HG03520 (cell line): Measurements from ENCODE around the gene GFOD2.

Experiments used
- ATAC-seq: cut with Tn5 transposase; IDR thresholded peaks from one replicate; pipeline ENCODE4 v1.9.1; 2021; ENCODE audit warnings: mild to moderate bottlenecking, moderate library complexity; ENCODE audit not compliant: unreplicated experiment

The GFOD2 gene

GRCh38 chr16:67673712-67674580 lies 45.2 kb downstream of the GFOD2 start:
- ATAC-seq, result no peak

- ATAC-seq, result no peak
Measured at GRCh38 chr16:67672739-67673662, 46.1 kb downstream of the GFOD2 start.

- no peak for ATAC-seq
Measured at GRCh38 chr16:67672306-67672705, 46.8 kb downstream of the GFOD2 start.

DNA sequence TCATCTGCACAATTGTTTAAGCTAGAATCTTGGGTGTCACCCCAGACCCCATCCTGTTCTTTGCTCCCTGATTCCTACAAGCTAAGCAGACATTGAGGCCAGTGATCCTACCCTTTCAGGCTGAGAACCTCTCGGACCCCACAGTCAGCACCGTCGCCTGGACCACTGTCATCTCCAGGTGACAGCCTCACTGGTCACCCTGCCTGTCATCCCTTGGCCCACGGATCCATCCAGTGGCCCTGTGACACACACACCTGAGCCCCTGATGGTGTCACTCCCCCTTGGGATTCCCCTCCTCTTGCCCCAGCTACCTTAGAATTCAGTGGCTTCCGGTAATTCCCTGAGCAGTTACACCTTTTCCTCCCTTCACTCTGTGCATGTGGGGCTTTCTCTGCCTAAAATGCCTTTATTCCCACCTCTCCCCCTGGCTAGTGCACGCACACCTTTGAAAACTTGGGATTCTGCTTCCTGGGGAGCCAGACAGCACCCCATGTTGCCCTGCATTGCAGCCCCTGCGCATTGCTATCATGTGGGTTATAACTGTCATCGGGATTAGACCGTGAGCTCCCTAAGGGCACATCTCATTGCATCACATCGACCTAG lies 49.5 kb downstream of the GFOD2 start:
- no peak for ATAC-seq

DNA sequence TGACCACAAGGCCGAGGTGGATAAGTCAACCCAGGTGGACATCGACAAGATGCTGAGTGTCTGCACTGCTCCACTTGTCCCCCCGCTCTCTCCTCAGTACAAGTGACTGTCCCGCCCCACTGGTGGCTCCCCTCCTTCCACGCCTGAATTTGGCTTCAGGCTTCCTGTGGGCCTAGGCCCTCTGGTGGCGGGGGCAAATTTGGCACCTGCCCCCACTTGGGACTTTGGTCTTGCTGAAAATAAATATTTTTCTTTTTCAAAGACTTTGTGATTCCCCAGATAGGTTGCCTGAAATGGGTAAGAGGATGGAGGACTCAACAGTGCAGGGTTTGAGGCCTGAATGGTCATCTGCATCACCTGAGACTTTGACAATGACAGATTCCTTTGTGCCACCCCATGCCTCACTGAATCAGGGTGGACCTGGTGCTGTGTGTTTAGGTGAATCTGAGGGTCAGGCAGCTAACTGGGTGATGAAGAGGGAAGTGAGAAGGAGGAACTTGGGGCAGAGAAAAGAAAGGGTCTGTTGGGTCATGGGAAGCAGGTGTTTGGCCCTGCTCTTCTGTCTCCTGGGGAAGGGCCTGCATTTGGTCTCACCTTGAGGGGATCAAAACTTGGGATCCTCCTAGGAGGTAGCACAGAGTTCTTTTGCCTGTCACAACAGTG lies 50.5 kb downstream of the GFOD2 start:
- no peak for ATAC-seq

DNA sequence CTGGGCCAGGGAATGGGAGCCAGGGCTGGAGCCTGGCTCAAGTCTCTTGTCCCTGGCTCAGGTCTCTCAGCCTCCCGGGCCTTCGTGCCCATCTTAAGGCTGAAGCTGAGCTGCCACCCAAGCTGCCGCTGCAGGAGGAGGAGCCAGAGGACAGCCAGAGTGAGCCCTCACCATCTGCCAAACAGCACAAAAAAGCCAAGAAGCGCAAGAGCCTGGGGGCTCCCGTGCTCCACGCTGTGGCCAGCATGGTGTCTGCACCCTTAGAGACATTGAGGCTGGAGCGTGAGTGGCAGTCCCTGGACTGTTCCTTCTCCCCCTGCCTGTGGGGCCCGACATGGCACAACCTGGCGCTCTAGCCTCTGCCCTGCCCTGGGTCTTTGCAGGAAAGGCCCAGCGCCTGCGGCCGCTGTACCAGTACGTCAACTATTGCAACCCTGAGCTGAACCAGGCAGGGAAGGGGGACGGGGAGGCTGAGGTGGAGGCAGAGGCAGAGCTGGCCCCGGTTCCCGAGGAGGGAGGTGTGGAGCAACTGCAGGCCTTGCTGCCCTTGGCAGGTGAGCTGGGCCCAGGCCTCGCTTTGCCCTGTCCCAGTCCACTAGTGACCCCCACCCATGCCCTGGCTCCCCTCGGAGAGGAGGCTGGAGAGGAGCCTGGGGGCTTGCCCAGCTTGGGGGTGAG lies 51.2 kb downstream of the GFOD2 start:
- ATAC-seq, result peak; percentile 75

GRCh38 chr16:67667453-67667816 lies 51.7 kb downstream of the GFOD2 start:
- ATAC-seq, result no peak

- no peak for ATAC-seq
Measured at GRCh38 chr16:67666559-67667452, 52.3 kb downstream of the GFOD2 start, which contains the start of the genes C16orf86 and ENKD1. Gene C16orf86, plus strand, starts transcription at chr16:67666814. Its CDS starts 157 bp downstream, at chr16:67666971. Gene ENKD1, minus strand, starts transcription at chr16:67666750. Its CDS starts 308 bp downstream, at chr16:67666442.

GRCh38 chr16:67666032-67666551 lies 53.0 kb downstream of the GFOD2 start:
- ATAC-seq, result no peak

DNA sequence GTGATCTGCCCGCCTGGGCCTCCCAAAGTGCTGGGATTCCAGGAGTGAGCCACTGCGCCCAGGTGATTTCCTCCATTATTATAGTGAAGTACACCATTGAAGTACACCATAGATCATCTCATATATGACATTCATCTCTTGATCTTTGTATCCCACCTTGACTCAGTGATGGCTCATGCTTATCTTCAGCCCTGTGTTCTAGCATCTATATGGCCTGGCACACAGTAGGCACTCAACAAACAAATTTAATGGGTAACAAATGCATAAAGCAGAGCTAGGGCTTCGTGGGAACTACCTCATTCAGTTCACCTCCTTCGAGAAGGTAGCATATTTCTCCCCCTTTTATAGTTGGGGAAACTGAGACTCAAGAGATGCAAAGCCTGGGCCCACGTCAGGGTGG lies 53.5 kb downstream of the GFOD2 start:
- no peak for ATAC-seq

- no peak for ATAC-seq
Measured at GRCh38 chr16:67664871-67665270, 54.2 kb downstream of the GFOD2 start.

- no peak for ATAC-seq
Measured at GRCh38 chr16:67664258-67664657, 54.9 kb downstream of the GFOD2 start.

DNA sequence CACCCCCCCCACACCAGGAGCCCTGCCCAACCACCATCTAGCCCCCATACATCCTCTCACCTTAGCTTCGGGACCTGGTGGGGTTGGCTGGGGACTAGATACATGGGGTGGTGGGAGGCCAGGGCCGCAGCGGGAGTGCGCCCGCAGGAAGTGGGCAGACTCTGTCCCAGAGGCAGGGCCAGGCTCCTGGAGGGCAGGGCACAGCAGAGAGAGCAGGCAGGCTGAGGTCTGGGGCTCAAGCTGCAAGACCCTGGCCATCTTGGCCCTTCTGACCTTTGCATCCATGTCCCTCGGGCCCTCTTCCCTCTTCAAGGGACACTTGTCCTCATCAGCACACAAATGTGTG lies 55.3 kb downstream of the GFOD2 start:
- ATAC-seq, result no peak

DNA sequence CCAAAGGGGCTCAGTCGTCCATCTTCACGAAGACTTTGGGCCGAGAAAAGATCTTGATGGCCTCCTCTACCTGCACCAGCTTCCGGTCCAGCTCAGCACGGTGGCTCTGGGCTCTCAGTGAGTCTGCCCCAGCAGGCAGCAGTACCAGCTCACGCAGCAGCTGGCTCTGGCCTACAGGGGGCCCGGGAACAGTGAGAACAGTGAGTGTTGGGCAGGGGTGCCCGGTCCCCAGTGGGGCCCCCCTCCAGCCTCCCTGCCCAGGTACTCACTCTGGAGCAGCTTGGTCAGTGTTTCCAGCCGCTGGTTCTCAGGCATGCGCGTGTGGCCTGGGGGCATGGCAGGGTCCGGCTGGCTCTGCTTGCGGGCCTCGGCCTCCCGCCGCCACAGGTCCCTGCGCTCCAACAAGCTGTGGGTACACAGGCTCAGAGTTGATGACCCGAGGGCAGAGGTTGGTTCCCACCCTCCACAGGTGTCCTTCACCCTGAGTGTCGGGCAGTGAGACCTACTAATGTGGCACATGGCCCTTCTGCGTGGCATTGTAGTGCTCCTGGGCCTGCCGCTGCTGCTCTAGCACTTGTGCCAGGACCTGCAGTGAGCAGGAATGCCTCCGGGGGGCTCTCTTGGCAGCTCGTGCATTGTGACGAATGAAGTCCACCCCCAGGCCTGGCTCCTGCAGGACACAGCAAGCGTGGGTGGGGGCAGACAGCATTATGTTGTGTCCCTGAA lies 55.8 kb downstream of the GFOD2 start:
- no peak for ATAC-seq

DNA sequence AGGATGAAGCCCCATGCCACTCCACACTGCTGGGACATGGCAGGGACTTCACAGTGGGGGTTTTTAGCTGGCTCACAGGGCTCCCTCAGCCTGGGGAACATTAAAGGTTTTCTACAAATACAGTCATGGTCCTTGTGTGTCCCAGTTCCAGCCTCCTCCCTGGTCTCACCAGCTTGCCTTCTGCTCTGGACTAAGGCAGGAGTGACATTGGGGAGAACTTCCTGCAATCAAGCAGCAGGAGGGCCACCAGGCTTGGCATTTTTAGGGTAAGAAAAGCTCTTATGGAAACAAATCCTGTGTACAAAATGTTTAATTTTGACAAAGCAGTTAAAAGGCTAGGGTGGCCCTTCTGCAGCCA lies 56.5 kb downstream of the GFOD2 start:
- ATAC-seq, result no peak

- no peak for ATAC-seq
Measured at GRCh38 chr16:67661886-67662652, 57.0 kb downstream of the GFOD2 start.

DNA sequence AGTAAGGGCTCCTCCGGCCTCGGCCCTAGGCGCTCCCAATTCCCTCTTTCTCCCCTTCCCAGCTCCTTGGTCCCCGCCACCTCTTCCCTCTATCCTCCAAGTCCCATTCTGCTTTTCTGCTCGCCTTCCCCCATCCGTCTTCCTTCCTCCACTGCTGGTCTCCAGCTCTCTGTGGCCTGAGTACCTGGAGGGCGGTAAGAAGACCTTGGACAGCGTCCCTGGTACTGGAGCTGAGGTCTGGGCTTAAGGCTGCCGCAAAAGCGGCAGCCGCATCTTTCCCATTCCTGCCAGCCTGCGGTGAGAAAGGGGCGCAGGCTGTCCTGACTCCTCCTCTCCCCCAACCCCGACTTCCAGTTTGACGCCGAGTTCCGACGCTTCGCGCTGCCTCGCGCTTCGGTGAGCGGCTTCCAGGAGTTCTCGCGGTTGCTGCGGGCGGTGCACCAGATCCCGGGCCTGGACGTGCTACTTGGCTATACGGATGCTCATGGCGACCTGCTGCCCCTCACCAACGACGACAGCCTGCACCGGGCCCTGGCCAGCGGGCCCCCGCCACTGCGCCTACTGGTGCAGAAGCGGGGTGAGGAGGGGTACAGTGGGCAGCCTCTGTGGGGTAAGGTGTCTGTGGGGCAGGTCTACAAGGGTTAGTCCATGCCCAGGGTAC lies 57.9 kb downstream of the GFOD2 start:
- ATAC-seq, result no peak
